HCT116 (cell line): ENCODE results near the gene COX20. TPM values are rescaled to one million over a fixed set of nuclear protein-coding genes. Genes with fewer than 3 reads are reported as not detected.

Experiments used
- ATAC-seq: fragments of 200-7000 bp; cut with Tn5 transposase; 2 replicates; pipeline ENCODE4 v1.9.1; 2020; ENCODE audit warnings: mild to moderate bottlenecking, moderate library complexity
- BruUV-seq: library from RNA; stranded (reverse); fragments of 400-500 nt; replicated peaks from 2 replicates; lab custom pipeline; 2021; lab: Mats Ljungman, UMichigan
- CTCF ChIA-PET: fragments of 300-600 bp; sonication (Branson Sonifier 250); formaldehyde crosslinking; loops from one replicate; lab custom pipeline; 2021; ENCODE audit warnings: antibody characterized with exemption; lab: Charles Lee
- POLR2A ChIA-PET: fragments of 300-600, 350-600 bp; sonication (Branson Sonifier 250); formaldehyde crosslinking; loops from one replicate; lab custom pipeline; 2021; ENCODE audit warnings: antibody characterized with exemption; lab: Charles Lee
- RAD21 ChIA-PET, 2 experiments: fragments of 300-600 bp; sonication (Branson Sonifier 250); formaldehyde crosslinking; loops; one replicate each; lab custom pipeline; 2023; ENCODE audit warnings: low total read pairs in 2 of 2; ENCODE audit not compliant: uncharacterized antibody in 2 of 2, unreplicated experiment in 2 of 2, low non-redundant PET in 1 of 2; lab: Charles Lee
- DNase-seq: peaks from one replicate; pipeline ENCODE4 v3.0.0-alpha.2; 2010; ENCODE audit warnings: low read depth, low spot score
- H2AFZ ChIP-seq: fragments of 200-600 bp; shearing (Covaris generic), sonication (generic); 2 replicates; pipeline ENCODE4 v1.6.1; 2017; ENCODE audit warnings: low read depth, mixed run types, mixed read lengths, antibody characterized with exemption, low read length; ENCODE audit not compliant: poor library complexity, severe bottlenecking
- H3K27ac ChIP-seq: 2 replicates; pipeline ENCODE4 v1.5.1; 2012; ENCODE audit warnings: low read depth, low read length
- H3K27me3 ChIP-seq: fragments of 200-600 bp; sonication (generic); 2 replicates; pipeline ENCODE4 v1.6.1; 2016; ENCODE audit warnings: mixed run types, low read length, mixed read lengths; ENCODE audit not compliant: insufficient read depth
- H3K36me3 ChIP-seq, 2 experiments: fragments of 200-500 bp in 1 of 2; fragments of 200-600 bp in 1 of 2; sonication (Bioruptor generic) in 1 of 2; sonication (generic) in 1 of 2; 2 replicates each; pipeline versions ENCODE4 v1.5.1 to v1.6.1; 2014 to 2016; ENCODE audit warnings: low read length in 2 of 2, inconsistent platforms in 1 of 2, mixed read lengths in 1 of 2, mixed run types in 1 of 2; ENCODE audit not compliant: insufficient read depth in 2 of 2, control insufficient read depth in 1 of 2
- H3K4me1 ChIP-seq, 2 experiments: fragments of 200-600 bp in 1 of 2; sonication (generic) in 1 of 2; 2 replicates each; pipeline versions ENCODE4 v1.5.1 to v1.6.1; 2012 to 2017; ENCODE audit warnings: low read length in 2 of 2, inconsistent platforms in 1 of 2, mild to moderate bottlenecking in 1 of 2, mixed read lengths in 1 of 2, mixed run types in 1 of 2, moderate library complexity in 1 of 2; ENCODE audit not compliant: insufficient read depth in 2 of 2, control insufficient read depth in 1 of 2
- H3K4me2 ChIP-seq: fragments of 200-600 bp; sonication (generic); 2 replicates; pipeline ENCODE4 v1.6.1; 2017; ENCODE audit warnings: mixed run types, low read length, mixed read lengths
- H3K4me3 ChIP-seq, 2 experiments: fragments of 200-600 bp in 1 of 2; sonication (generic) in 1 of 2; replicated peaks in 1 of 2; 2 replicates each; pipeline ENCODE4 v1.5.1; 2011 to 2016; ENCODE audit warnings: low read length in 2 of 2, control low read depth in 1 of 2, low read depth in 1 of 2, mild to moderate bottlenecking in 1 of 2, mixed read lengths in 1 of 2, mixed run types in 1 of 2
- H3K79me2 ChIP-seq: fragments of 200-600 bp; sonication (generic); 2 replicates; pipeline ENCODE4 v1.6.1; 2017; ENCODE audit warnings: mild to moderate bottlenecking, mixed run types, low read length, moderate library complexity, mixed read lengths; ENCODE audit not compliant: insufficient read depth
- H3K9ac ChIP-seq: fragments of 200-600 bp; sonication (generic); 2 replicates; pipeline ENCODE4 v1.6.1; 2016; ENCODE audit warnings: low read length, mixed read lengths
- H3K9me2 ChIP-seq: fragments of 200-600 bp; sonication (generic), shearing (Covaris generic); 2 replicates; pipeline ENCODE4 v1.6.1; 2017; ENCODE audit warnings: mixed run types, mild to moderate bottlenecking, moderate library complexity; ENCODE audit not compliant: insufficient read depth
- H3K9me3 ChIP-seq, 2 experiments: fragments of 200-500 bp in 1 of 2; fragments of 200-600 bp in 1 of 2; sonication (Bioruptor generic) in 1 of 2; sonication (generic) in 1 of 2; 2 replicates each; pipeline ENCODE4 v1.6.1; 2014 to 2017; ENCODE audit warnings: low read length in 2 of 2, mixed read lengths in 2 of 2, inconsistent platforms in 1 of 2, low read depth in 1 of 2, mild to moderate bottlenecking in 1 of 2, mixed run types in 1 of 2, moderate library complexity in 1 of 2; ENCODE audit not compliant: control insufficient read depth in 1 of 2, insufficient read depth in 1 of 2
- H4K20me1 ChIP-seq: fragments of 200-600 bp; sonication (generic), shearing (Covaris generic); 2 replicates; pipeline ENCODE4 v1.6.1; 2017; ENCODE audit warnings: mixed run types, mild to moderate bottlenecking, moderate library complexity; ENCODE audit not compliant: insufficient read depth
- CBX3 ChIP-seq: IDR thresholded peaks from 2 replicates; pipeline ENCODE4 v1.6.1; 2012; ENCODE audit warnings: low read depth
- CEBPB ChIP-seq: IDR thresholded peaks from 2 replicates; pipeline ENCODE4 v1.6.1; 2012; ENCODE audit warnings: low read depth
- EGR1 ChIP-seq: IDR thresholded peaks from 2 replicates; pipeline ENCODE4 v1.6.1; 2012; ENCODE audit warnings: low read depth
- ELF1 ChIP-seq: IDR thresholded peaks from 2 replicates; pipeline ENCODE4 v1.6.1; 2012; ENCODE audit warnings: low read depth, borderline replicate concordance
- EZH2 ChIP-seq: fragments of 200-600 bp; sonication (generic); IDR thresholded peaks from 2 replicates; pipeline ENCODE4 v1.6.1; 2017; ENCODE audit warnings: antibody characterized with exemption, mixed run types
- FOSL1 ChIP-seq: IDR thresholded peaks from 2 replicates; pipeline ENCODE4 v1.6.1; 2012; ENCODE audit warnings: low read depth
- POLR2AphosphoS5 ChIP-seq: IDR thresholded peaks from 2 replicates; pipeline ENCODE4 v1.6.1; 2011; ENCODE audit warnings: mild to moderate bottlenecking, low read depth, low read length, moderate library complexity
- RAD21 ChIP-seq: IDR thresholded peaks from 2 replicates; pipeline ENCODE4 v1.6.1; 2012; ENCODE audit warnings: low read depth, mild to moderate bottlenecking
- SIN3A ChIP-seq: IDR thresholded peaks from 2 replicates; pipeline ENCODE4 v1.6.1; 2012; ENCODE audit warnings: low read depth
- SRF ChIP-seq: IDR thresholded peaks from 2 replicates; pipeline ENCODE4 v1.6.1; 2012; ENCODE audit warnings: low read depth
- TCF7L2 ChIP-seq: IDR thresholded peaks from 2 replicates; pipeline ENCODE4 v1.7.0; 2011; ENCODE audit warnings: borderline replicate concordance, inconsistent platforms; ENCODE audit not compliant: insufficient read depth, insufficient read length; ENCODE audit errors: extremely low read depth
- ZFX ChIP-seq: fragments of 450-650 bp; IDR thresholded peaks from 2 replicates; pipeline ENCODE4 v1.6.1; 2017
- ZNF274 ChIP-seq: fragments of 200-500 bp; sonication (Bioruptor generic); IDR thresholded peaks from 2 replicates; pipeline ENCODE4 v1.6.1; 2014; ENCODE audit warnings: mild to moderate bottlenecking, low read depth, low read length, inconsistent platforms
- intact Hi-C: fragments of 100-400 bp; cut with micrococcal nuclease; formaldehyde crosslinking; loops from 2 replicates; pipeline ENCODE4 v1.10.0; 2022
- total RNA-seq: library from RNA; stranded (reverse); gene quantifications from one replicate; pipeline ENCODE4 v1.2.1, GENCODE V29; 2021; ENCODE audit not compliant: unreplicated experiment
- TF ChIP-seq, protein P1 (sequence below): IDR thresholded peaks from 2 replicates; pipeline ENCODE4 v1.6.1; 2012; ENCODE audit warnings: low read depth
- TF ChIP-seq, protein P2 (sequence below): IDR thresholded peaks from 2 replicates; pipeline ENCODE4 v1.6.1; 2012
- TF ChIP-seq, protein P3 (sequence below), 3 experiments: fragments of 200-600 bp in 1 of 3; sonication (generic) in 1 of 3; IDR thresholded peaks in 2 of 3; conservative IDR thresholded peaks in 1 of 3; 2 replicates each; pipeline ENCODE4 v1.5.1; 2012 to 2017; ENCODE audit warnings: low read depth in 2 of 3, low read length in 2 of 3, antibody characterized with exemption in 1 of 3, borderline replicate concordance in 1 of 3, control low read depth in 1 of 3, mild to moderate bottlenecking in 1 of 3, mixed read lengths in 1 of 3, mixed run types in 1 of 3, moderate library complexity in 1 of 3; ENCODE audit not compliant: insufficient read depth in 1 of 3
- TF ChIP-seq, protein P4 (sequence below): IDR thresholded peaks from 2 replicates; pipeline ENCODE4 v1.6.1; 2012
- TF ChIP-seq, protein P5 (sequence below): IDR thresholded peaks from 2 replicates; pipeline ENCODE4 v1.6.1; 2011; ENCODE audit warnings: mild to moderate bottlenecking, low read length, moderate library complexity; ENCODE audit not compliant: insufficient replicate concordance; ENCODE audit errors: extremely low read depth

Gene COX20
- total RNA-seq, 1 experiment from 2014 or later, result 48.1 TPM

DNA sequence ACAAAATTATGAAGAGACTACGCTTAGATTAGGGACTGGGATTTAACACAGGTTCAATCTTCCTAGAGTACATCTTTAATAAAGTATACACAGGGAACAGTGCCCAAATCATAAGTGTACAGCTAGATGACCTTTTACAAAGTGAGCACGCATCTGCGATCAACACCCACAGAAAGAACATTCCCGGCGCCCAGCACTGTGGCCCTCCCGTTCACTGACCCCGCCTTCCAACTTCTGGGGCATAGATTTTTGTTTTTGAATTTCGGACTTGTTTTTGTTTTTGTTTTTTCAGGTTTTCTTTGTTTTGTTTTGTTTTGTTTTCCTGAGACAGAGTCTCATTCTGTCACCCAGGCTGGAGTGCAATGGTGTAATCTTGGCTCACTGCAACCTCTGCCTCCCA, 30.6 kb upstream of the COX20 start:
- RAD21 ChIA-PET, result no interaction called here

More for the DNA sequence above, 30.6 kb upstream of the COX20 start:
- BruUV-seq, result no TSS peak
- TF ChIP-seq, protein P1, sequence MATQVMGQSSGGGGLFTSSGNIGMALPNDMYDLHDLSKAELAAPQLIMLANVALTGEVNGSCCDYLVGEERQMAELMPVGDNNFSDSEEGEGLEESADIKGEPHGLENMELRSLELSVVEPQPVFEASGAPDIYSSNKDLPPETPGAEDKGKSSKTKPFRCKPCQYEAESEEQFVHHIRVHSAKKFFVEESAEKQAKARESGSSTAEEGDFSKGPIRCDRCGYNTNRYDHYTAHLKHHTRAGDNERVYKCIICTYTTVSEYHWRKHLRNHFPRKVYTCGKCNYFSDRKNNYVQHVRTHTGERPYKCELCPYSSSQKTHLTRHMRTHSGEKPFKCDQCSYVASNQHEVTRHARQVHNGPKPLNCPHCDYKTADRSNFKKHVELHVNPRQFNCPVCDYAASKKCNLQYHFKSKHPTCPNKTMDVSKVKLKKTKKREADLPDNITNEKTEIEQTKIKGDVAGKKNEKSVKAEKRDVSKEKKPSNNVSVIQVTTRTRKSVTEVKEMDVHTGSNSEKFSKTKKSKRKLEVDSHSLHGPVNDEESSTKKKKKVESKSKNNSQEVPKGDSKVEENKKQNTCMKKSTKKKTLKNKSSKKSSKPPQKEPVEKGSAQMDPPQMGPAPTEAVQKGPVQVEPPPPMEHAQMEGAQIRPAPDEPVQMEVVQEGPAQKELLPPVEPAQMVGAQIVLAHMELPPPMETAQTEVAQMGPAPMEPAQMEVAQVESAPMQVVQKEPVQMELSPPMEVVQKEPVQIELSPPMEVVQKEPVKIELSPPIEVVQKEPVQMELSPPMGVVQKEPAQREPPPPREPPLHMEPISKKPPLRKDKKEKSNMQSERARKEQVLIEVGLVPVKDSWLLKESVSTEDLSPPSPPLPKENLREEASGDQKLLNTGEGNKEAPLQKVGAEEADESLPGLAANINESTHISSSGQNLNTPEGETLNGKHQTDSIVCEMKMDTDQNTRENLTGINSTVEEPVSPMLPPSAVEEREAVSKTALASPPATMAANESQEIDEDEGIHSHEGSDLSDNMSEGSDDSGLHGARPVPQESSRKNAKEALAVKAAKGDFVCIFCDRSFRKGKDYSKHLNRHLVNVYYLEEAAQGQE, result no peak
- TF ChIP-seq, protein P2, sequence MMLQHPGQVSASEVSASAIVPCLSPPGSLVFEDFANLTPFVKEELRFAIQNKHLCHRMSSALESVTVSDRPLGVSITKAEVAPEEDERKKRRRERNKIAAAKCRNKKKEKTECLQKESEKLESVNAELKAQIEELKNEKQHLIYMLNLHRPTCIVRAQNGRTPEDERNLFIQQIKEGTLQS, result no peak
- no peak for TF ChIP-seq POLR2AphosphoS5
- no peak for TF ChIP-seq EGR1
- TF ChIP-seq ELF1, result no peak
- no peak for TF ChIP-seq SRF
- no peak for TF ChIP-seq TCF7L2
- no peak for TF ChIP-seq ZNF274
- no peak for TF ChIP-seq EZH2
- no peak for TF ChIP-seq CEBPB
- TF ChIP-seq, protein P3, sequence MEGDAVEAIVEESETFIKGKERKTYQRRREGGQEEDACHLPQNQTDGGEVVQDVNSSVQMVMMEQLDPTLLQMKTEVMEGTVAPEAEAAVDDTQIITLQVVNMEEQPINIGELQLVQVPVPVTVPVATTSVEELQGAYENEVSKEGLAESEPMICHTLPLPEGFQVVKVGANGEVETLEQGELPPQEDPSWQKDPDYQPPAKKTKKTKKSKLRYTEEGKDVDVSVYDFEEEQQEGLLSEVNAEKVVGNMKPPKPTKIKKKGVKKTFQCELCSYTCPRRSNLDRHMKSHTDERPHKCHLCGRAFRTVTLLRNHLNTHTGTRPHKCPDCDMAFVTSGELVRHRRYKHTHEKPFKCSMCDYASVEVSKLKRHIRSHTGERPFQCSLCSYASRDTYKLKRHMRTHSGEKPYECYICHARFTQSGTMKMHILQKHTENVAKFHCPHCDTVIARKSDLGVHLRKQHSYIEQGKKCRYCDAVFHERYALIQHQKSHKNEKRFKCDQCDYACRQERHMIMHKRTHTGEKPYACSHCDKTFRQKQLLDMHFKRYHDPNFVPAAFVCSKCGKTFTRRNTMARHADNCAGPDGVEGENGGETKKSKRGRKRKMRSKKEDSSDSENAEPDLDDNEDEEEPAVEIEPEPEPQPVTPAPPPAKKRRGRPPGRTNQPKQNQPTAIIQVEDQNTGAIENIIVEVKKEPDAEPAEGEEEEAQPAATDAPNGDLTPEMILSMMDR (IDR thresholded peaks at IDR 0.05 in 2 of 3, conservative IDR thresholded peaks at IDR 0.05 in 1 of 3; ENCODE audit: borderline replicate concordance in 1 of 3, insufficient read depth in 1 of 3, low read depth in 2 of 3, low read length in 2 of 3), result no peak
- TF ChIP-seq CBX3, result no peak
- no peak for TF ChIP-seq SIN3A
- TF ChIP-seq, protein P4, sequence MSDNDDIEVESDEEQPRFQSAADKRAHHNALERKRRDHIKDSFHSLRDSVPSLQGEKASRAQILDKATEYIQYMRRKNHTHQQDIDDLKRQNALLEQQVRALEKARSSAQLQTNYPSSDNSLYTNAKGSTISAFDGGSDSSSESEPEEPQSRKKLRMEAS, result no peak
- TF ChIP-seq, protein P5, sequence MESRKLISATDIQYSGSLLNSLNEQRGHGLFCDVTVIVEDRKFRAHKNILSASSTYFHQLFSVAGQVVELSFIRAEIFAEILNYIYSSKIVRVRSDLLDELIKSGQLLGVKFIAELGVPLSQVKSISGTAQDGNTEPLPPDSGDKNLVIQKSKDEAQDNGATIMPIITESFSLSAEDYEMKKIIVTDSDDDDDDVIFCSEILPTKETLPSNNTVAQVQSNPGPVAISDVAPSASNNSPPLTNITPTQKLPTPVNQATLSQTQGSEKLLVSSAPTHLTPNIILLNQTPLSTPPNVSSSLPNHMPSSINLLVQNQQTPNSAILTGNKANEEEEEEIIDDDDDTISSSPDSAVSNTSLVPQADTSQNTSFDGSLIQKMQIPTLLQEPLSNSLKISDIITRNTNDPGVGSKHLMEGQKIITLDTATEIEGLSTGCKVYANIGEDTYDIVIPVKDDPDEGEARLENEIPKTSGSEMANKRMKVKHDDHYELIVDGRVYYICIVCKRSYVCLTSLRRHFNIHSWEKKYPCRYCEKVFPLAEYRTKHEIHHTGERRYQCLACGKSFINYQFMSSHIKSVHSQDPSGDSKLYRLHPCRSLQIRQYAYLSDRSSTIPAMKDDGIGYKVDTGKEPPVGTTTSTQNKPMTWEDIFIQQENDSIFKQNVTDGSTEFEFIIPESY, result no peak
- TF ChIP-seq RAD21, result no peak
- TF ChIP-seq FOSL1, result no peak
- no peak for TF ChIP-seq ZFX
- H2AFZ ChIP-seq, result no peak overlapping the region
- peaks cover 7 to 9% of the 10 kb centered on the region in 2 experiments; a peak in 3 of 4 replicates for H3K4me1 ChIP-seq
- DNase-seq, result no peak
- POLR2A ChIA-PET, result no interaction called here
- H3K4me3 ChIP-seq, result no peak overlapping the region
- H3K9me3 ChIP-seq, result no peaks in the 10 kb centered on the region
- no peak for ATAC-seq
- H3K79me2 ChIP-seq, result no peaks in the 10 kb centered on the region
- H3K9ac ChIP-seq, result no peak overlapping the region
- no peaks in the 10 kb centered on the region for H3K27me3 ChIP-seq
- no peak overlapping the region for H3K4me2 ChIP-seq
- intact Hi-C loops, result no loop called here
- H3K27ac ChIP-seq, result no peak overlapping the region
- no peaks in the 10 kb centered on the region for H3K36me3 ChIP-seq
- CTCF ChIA-PET, result no interaction called here
- H3K9me2 ChIP-seq, result no peaks in the 10 kb centered on the region
- H4K20me1 ChIP-seq, result no peaks in the 10 kb centered on the region
